GM12878 (cell line): Measurements from ENCODE around the gene FBXW9. TPM values are rescaled to one million over a fixed set of nuclear protein-coding genes. Genes with fewer than 3 reads are reported as not detected.
A peak's percentile ranks its signal among the peaks of the same experiment; 100 is the strongest.

ENCODE experiments used
- ATAC-seq: fragments of 200-7000 bp; cut with Tn5 transposase; 3 replicates; pipeline ENCODE4 v1.9.1; 2020; ENCODE audit warnings: mild to moderate bottlenecking, moderate library complexity
- BruUV-seq: library from RNA; stranded (reverse); fragments of 400-500 nt; replicated peaks from 2 replicates; lab custom pipeline; 2021; lab: Mats Ljungman, UMichigan
- CTCF ChIA-PET: fragments of 300-600 bp; sonication (Branson Sonifier 250); formaldehyde crosslinking; extraction: SDS; loops from one replicate; lab custom pipeline; 2021; ENCODE audit warnings: inconsistent platforms; lab: Yijun Ruan, JAX
- POLR2A ChIA-PET: fragments of 350-600 bp; formaldehyde crosslinking; extraction: SDS; loops from one replicate; lab custom pipeline; 2021; ENCODE audit warnings: inconsistent platforms; lab: Charles Lee
- RAD21 ChIA-PET: fragments of 300-600 bp; sonication (Branson Sonifier 250); formaldehyde crosslinking; loops from one replicate; lab custom pipeline; 2023; ENCODE audit warnings: antibody characterized with exemption; ENCODE audit not compliant: unreplicated experiment; lab: Charles Lee
- SMC1A ChIA-PET: fragments of 300-600 bp; sonication (Branson Sonifier 250); formaldehyde crosslinking; loops from one replicate; lab custom pipeline; 2023; ENCODE audit not compliant: unreplicated experiment, uncharacterized antibody; lab: Charles Lee
- DNase-seq: peaks from one replicate; pipeline ENCODE4 v3.0.0-alpha.2; 2011; ENCODE audit warnings: low read depth, low spot score
- FAIRE-seq: peaks from 3 replicates; lab custom pipeline; 2011; peaks lifted over from hg19 to GRCh38; lab: Jason Lieb, UNC
- H2AFZ ChIP-seq: 2 replicates; pipeline ENCODE4 v1.6.0; 2011; ENCODE audit warnings: low read depth, low read length, control low read depth; ENCODE audit not compliant: control insufficient read depth
- H3K27ac ChIP-seq: 2 replicates; pipeline ENCODE4 v1.5.1; 2011; ENCODE audit warnings: control low read depth; ENCODE audit not compliant: control insufficient read depth, insufficient read depth
- H3K27me3 ChIP-seq, 2 experiments: replicated peaks in 1 of 2; 2 replicates each; pipeline versions ENCODE4 v1.6.0 to v1.6.1; 2011; ENCODE audit warnings: low read length in 1 of 2; ENCODE audit not compliant: control insufficient read depth in 2 of 2, insufficient read depth in 2 of 2
- H3K36me3 ChIP-seq, 2 experiments: 2 replicates each; pipeline ENCODE4 v1.5.1; 2011; ENCODE audit warnings: low read length in 1 of 2; ENCODE audit not compliant: control insufficient read depth in 2 of 2, insufficient read depth in 2 of 2
- H3K4me1 ChIP-seq: 2 replicates; pipeline ENCODE4 v1.6.1; 2011; ENCODE audit warnings: mild to moderate bottlenecking, low read length, moderate library complexity, mixed read lengths; ENCODE audit not compliant: control insufficient read depth, insufficient read depth
- H3K4me2 ChIP-seq: 2 replicates; pipeline ENCODE4 v1.6.0; 2011; ENCODE audit warnings: control low read depth; ENCODE audit not compliant: control insufficient read depth, insufficient read depth
- H3K4me3 ChIP-seq: fragments of 200-600 bp; sonication (generic); 2 replicates; pipeline ENCODE4 v1.5.1; 2016
- H3K79me2 ChIP-seq: 2 replicates; pipeline ENCODE4 v1.6.0; 2011; ENCODE audit warnings: low read length; ENCODE audit not compliant: control insufficient read depth, insufficient read depth
- H3K9ac ChIP-seq: 2 replicates; pipeline ENCODE4 v1.8.0; 2011; ENCODE audit warnings: low read length, control low read depth, mixed read lengths; ENCODE audit not compliant: control insufficient read depth, insufficient read depth
- H3K9me3 ChIP-seq: replicated peaks from 3 replicates; pipeline ENCODE4 v1.5.1; 2011; ENCODE audit warnings: mild to moderate bottlenecking, low read length; ENCODE audit not compliant: control insufficient read depth, insufficient read depth
- H4K20me1 ChIP-seq: 2 replicates; pipeline ENCODE4 v1.6.0; 2011; ENCODE audit not compliant: control insufficient read depth, insufficient read depth
- BMI1 ChIP-seq: fragments of 450-650 bp; IDR thresholded peaks from 2 replicates; pipeline ENCODE4 v1.6.1; 2016; ENCODE audit warnings: mild to moderate bottlenecking, moderate library complexity, borderline replicate concordance
- POLR2AphosphoS2 ChIP-seq: IDR thresholded peaks from 2 replicates; pipeline ENCODE4 v1.6.1; 2011; ENCODE audit warnings: low read depth, mild to moderate bottlenecking, low read length, improper control_type of control experiment, moderate library complexity
- TCF3 ChIP-seq: IDR thresholded peaks from 2 replicates; pipeline ENCODE4 v1.6.1; 2012; ENCODE audit warnings: low read depth, mild to moderate bottlenecking, low read length, borderline replicate concordance; ENCODE audit not compliant: insufficient read depth
- ZBTB33 ChIP-seq: fragments of 450-650 bp; IDR thresholded peaks from 2 replicates; pipeline ENCODE4 v1.6.1; 2017; ENCODE audit warnings: mild to moderate bottlenecking
- WGBS: methylation state at CpG from one replicate; pipeline ENCODE4 v1.1.6; 2016; ENCODE audit warnings: low lambda C conversion rate; ENCODE audit not compliant: insufficient replicate concordance, insufficient coverage; ENCODE audit errors: missing lambda C conversion rate; 5-methylcytosine and 5-hydroxymethylcytosine counted together
- in situ Hi-C: fragments of 300-500 bp; cut with MboI; formaldehyde crosslinking; loops from 9 replicates; pipeline ENCODE4 v1.14.3; 2018; ENCODE audit warnings: mixed read lengths
- intact Hi-C: fragments of 100-400 bp; cut with micrococcal nuclease; formaldehyde crosslinking; loops from one replicate; pipeline ENCODE4 v1.14.2; 2022; ENCODE audit not compliant: unreplicated experiment
- polyA plus RNA-seq, 11 experiments: library from polyadenylated mRNA; depleted of rRNA in 4 of 11; unstranded in 6 of 11; stranded (reverse) in 5 of 11; fragments of >200 nt; fragmentation: Nextera tagmentation in 4 of 11; fragmentation: Illumina TruSeq in 1 of 11; extraction: Ambion mirVana in 4 of 11; extraction: Trizol in 1 of 11; gene quantifications; 1 replicate in 1 of 11; 2 replicates in 10 of 11; pipeline versions ENCODE4 v1.2.1 to v1.2.3, GENCODE V29; 2011 to 2016; ENCODE audit warnings: inconsistent platforms in 2 of 11, missing spikeins in 2 of 11, low read depth in 1 of 11
- total RNA-seq, 4 experiments: library from RNA; depleted of rRNA in 3 of 4; stranded (reverse); fragments of >200 nt in 3 of 4; fragmentation: Illumina TruSeq in 1 of 4; extraction: Trizol in 1 of 4; gene quantifications; 2 replicates each; pipeline versions ENCODE4 v1.2.1 to v1.2.3, GENCODE V29; 2013 to 2021

The FBXW9 gene
- total and polyA plus RNA-seq, 10 of the 15 experiments (the other 5 are each of a cell fraction or from before 2014, with no cell fraction given) = 0.21 to 14.8 (median 7.3) TPM

GRCh38 chr19:12656899-12657571 lies 39.4 kb downstream of the FBXW9 start:
- Histone ChIP-seq H3K27me3 (no peaks in the 10 kb centered on the region), H2AFZ (no peak overlapping the region), H4K20me1 (no peaks in the 10 kb centered on the region), H3K4me3 (no peak overlapping the region), H3K9me3 (no peaks in the 10 kb centered on the region; the same call in 2 of the 3 replicates), H3K9ac (no peak overlapping the region), H3K4me2 (no peak overlapping the region), H3K79me2 (no peaks in the 10 kb centered on the region), H3K4me1 (no peaks in the 10 kb centered on the region), H3K36me3 (peaks cover 18 to 21% of the 10 kb centered on the region in 2 experiments; a peak in 3 of 4 replicates), H3K27ac (no peak overlapping the region)
- 97% methylated on average over 28 of the region's 50 CpGs for WGBS
- DNase-seq (no peak), FAIRE-seq (no peak), ATAC-seq (peak; percentile 57)
- intact Hi-C loops = no loop called here
- ChIA-PET POLR2A (no interaction called here), RAD21 (no interaction called here), SMC1A (interaction anchor here (1.2 kb wide), 1 partner anchor 15 kb away, joined by 4 read pairs; no protein-coding TSS in a partner anchor), CTCF (no interaction called here)
- in situ Hi-C loops = no loop called here
- no TSS peak for BruUV-seq
- TF ChIP-seq POLR2AphosphoS2 = no peak
- 0 out of 2 replicates have a peak, but pooled peaks have one; percentile 23 for TF ChIP-seq ZBTB33

- H3K27me3 ChIP-seq = no peaks in the 10 kb centered on the region
- FAIRE-seq (no peak), DNase-seq (no peak), ATAC-seq (no peak)
- peaks cover 17 to 18% of the 10 kb centered on the region in 2 experiments; a peak in 3 of 4 replicates for H3K36me3 ChIP-seq
- TF ChIP-seq BMI1 (no peak), TCF3 (no peak)
- POLR2A ChIA-PET = no interaction called here
- SMC1A ChIA-PET = no interaction called here
- H3K9me3 ChIP-seq = no peaks in the 10 kb centered on the region; the same call in 2 of the 3 replicates
- in situ Hi-C loops (no loop called here), intact Hi-C loops (no loop called here)
- no TSS peak for BruUV-seq
- no peak overlapping the region for H3K4me2 ChIP-seq
- CTCF ChIA-PET = interaction anchor here (1.4 to 1.8 kb wide), 2 partner anchors 16 to 17 kb away, joined by 3 to 4 read pairs; no protein-coding TSS in a partner anchor
- H3K4me1 ChIP-seq = no peaks in the 10 kb centered on the region
- RAD21 ChIA-PET = no interaction called here
- H3K79me2 ChIP-seq = no peaks in the 10 kb centered on the region
- over 99% methylated on average over 8 of the region's 8 CpGs for WGBS
- H4K20me1 ChIP-seq = no peaks in the 10 kb centered on the region
- H3K4me3 ChIP-seq = no peak overlapping the region
- no peak overlapping the region for H2AFZ ChIP-seq
- no peak overlapping the region for H3K9ac ChIP-seq
- no peak overlapping the region for H3K27ac ChIP-seq
Measured at GRCh38 chr19:12655546-12655945, 40.9 kb downstream of the FBXW9 start.
